WTC11 (cell line): ENCODE measurements around the gene SP4. TPM values are rescaled to one million over a fixed set of nuclear protein-coding genes. Genes with fewer than 3 reads are reported as not detected.

ENCODE experiments used
- ATAC-seq: fragments of 200-7000 bp; cut with Tn5 transposase; 2 replicates; pipeline ENCODE4 v1.10.0; 2021; ENCODE audit warnings: mild to moderate bottlenecking, moderate library complexity
- CTCF ChIA-PET: fragments of 300-600 bp; sonication (Branson Sonifier 250); formaldehyde crosslinking; loops from one replicate; lab custom pipeline; 2021; ENCODE audit warnings: antibody characterized with exemption; lab: Charles Lee
- POLR2A ChIA-PET: fragments of 350-600 bp; sonication (Branson Sonifier 250); formaldehyde crosslinking; loops from one replicate; lab custom pipeline; 2021; ENCODE audit warnings: antibody characterized with exemption; lab: Charles Lee
- DNase-seq: peaks from one replicate; pipeline ENCODE4 v3.0.0; 2021; ENCODE audit warnings: low spot score
- H3K27ac Mint-ChIP-seq: 2 replicates; pipeline ENCODE4 v1.8.0; 2021; ENCODE audit warnings: mixed read lengths
- H3K27me3 Mint-ChIP-seq: 2 replicates; pipeline ENCODE4 v1.8.0; 2021; ENCODE audit warnings: low read depth, mild to moderate bottlenecking, moderate library complexity, mixed read lengths
- H3K36me3 Mint-ChIP-seq: 2 replicates; pipeline ENCODE4 v1.8.0; 2021; ENCODE audit warnings: mixed read lengths
- H3K4me1 Mint-ChIP-seq: 2 replicates; pipeline ENCODE4 v1.8.0; 2022; ENCODE audit warnings: mixed read lengths
- H3K4me3 Mint-ChIP-seq: 2 replicates; pipeline ENCODE4 v1.8.0; 2021; ENCODE audit warnings: mild to moderate bottlenecking, moderate library complexity, mixed read lengths
- H3K9me3 Mint-ChIP-seq: 2 replicates; pipeline ENCODE4 v1.8.0; 2021; ENCODE audit warnings: mixed read lengths
- ARID4B ChIP-seq: sonication (generic); formaldehyde crosslinking; IDR thresholded peaks from 2 replicates; pipeline ENCODE4 v1.8.0; 2023; ENCODE audit warnings: missing genetic modification reagents, mild to moderate bottlenecking, borderline replicate concordance
- ATF1 ChIP-seq: sonication (generic); formaldehyde crosslinking; IDR thresholded peaks from 2 replicates; pipeline ENCODE4 v1.8.1; 2023; ENCODE audit warnings: mild to moderate bottlenecking, moderate library complexity, missing genetic modification reagents
- ATF2 ChIP-seq: sonication (generic); formaldehyde crosslinking; IDR thresholded peaks from 2 replicates; pipeline ENCODE4 v1.8.1; 2022; ENCODE audit warnings: low read depth, missing genetic modification reagents, borderline replicate concordance
- CBFB ChIP-seq: sonication (generic); formaldehyde crosslinking; IDR thresholded peaks from 2 replicates; pipeline ENCODE4 v1.8.1; 2022; ENCODE audit warnings: mild to moderate bottlenecking, low read depth, missing genetic modification reagents
- CREM ChIP-seq: sonication (generic); formaldehyde crosslinking; IDR thresholded peaks from 2 replicates; pipeline ENCODE4 v1.8.1; 2022; ENCODE audit warnings: mild to moderate bottlenecking, missing genetic modification reagents, moderate library complexity
- ETV6 ChIP-seq: sonication (generic); formaldehyde crosslinking; IDR thresholded peaks from 2 replicates; pipeline ENCODE4 v1.8.1; 2022; ENCODE audit warnings: mild to moderate bottlenecking, missing genetic modification reagents
- GABPB1 ChIP-seq: sonication (generic); formaldehyde crosslinking; IDR thresholded peaks from 2 replicates; pipeline ENCODE4 v1.8.1; 2023; ENCODE audit warnings: mild to moderate bottlenecking, missing genetic modification reagents
- GRHL2 ChIP-seq: fragments of 250-450 bp; sonication (Bioruptor Pico); IDR thresholded peaks from 2 replicates; pipeline ENCODE4 v1.8.0; 2022; ENCODE audit warnings: mild to moderate bottlenecking, moderate library complexity; ENCODE audit not compliant: insufficient replicate concordance, severe bottlenecking
- IRF2 ChIP-seq: sonication (generic); formaldehyde crosslinking; IDR thresholded peaks from 2 replicates; pipeline ENCODE4 v1.8.0; 2022; ENCODE audit warnings: low read depth, missing genetic modification reagents, borderline replicate concordance
- JUN ChIP-seq: sonication (generic); formaldehyde crosslinking; IDR thresholded peaks from 2 replicates; pipeline ENCODE4 v1.8.0; 2023; ENCODE audit warnings: mild to moderate bottlenecking, missing genetic modification reagents
- KAT7 ChIP-seq: sonication (generic); formaldehyde crosslinking; IDR thresholded peaks from 2 replicates; pipeline ENCODE4 v1.8.1; 2023; ENCODE audit warnings: missing genetic modification reagents, mild to moderate bottlenecking, borderline replicate concordance
- NFE2L1 ChIP-seq: sonication (generic); formaldehyde crosslinking; IDR thresholded peaks from 2 replicates; pipeline ENCODE4 v1.8.1; 2023; ENCODE audit warnings: missing genetic modification reagents
- RORB ChIP-seq: fragments of 250-450 bp; sonication (Bioruptor Pico); IDR thresholded peaks from 2 replicates; pipeline ENCODE4 v1.9.0; 2021; ENCODE audit warnings: mild to moderate bottlenecking
- USF2 ChIP-seq: sonication (generic); formaldehyde crosslinking; IDR thresholded peaks from 2 replicates; pipeline ENCODE4 v1.8.1; 2023; ENCODE audit warnings: mild to moderate bottlenecking, missing genetic modification reagents, moderate library complexity
- ZMAT4 ChIP-seq: fragments of 250-450 bp; sonication (Bioruptor Pico); IDR thresholded peaks from 2 replicates; pipeline ENCODE4 v1.9.0; 2021; ENCODE audit warnings: mild to moderate bottlenecking
- ZNF263 ChIP-seq: sonication (generic); formaldehyde crosslinking; IDR thresholded peaks from 2 replicates; pipeline ENCODE4 v1.8.1; 2022; ENCODE audit warnings: low read depth, mild to moderate bottlenecking, moderate library complexity, missing genetic modification reagents
- ZNF396 ChIP-seq: fragments of 250-450 bp; sonication (Bioruptor Pico); IDR thresholded peaks from 2 replicates; pipeline ENCODE4 v1.8.0; 2021; ENCODE audit warnings: mild to moderate bottlenecking, moderate library complexity, borderline replicate concordance
- ZNF423 ChIP-seq: fragments of 250-450 bp; sonication (Bioruptor Pico); IDR thresholded peaks from 2 replicates; pipeline ENCODE4 v2.1.2; 2022; ENCODE audit warnings: mild to moderate bottlenecking, moderate library complexity
- total RNA-seq: library from RNA; stranded (reverse); gene quantifications from 3 replicates; pipeline ENCODE4 v1.2.3, GENCODE V29; 2021

The SP4 gene
- total RNA-seq, 1 experiment from 2014 or later = 23.1 TPM

GRCh38 chr7:21543528-21544302 lies 115.8 kb downstream of the SP4 start:
- peaks cover 32% of the 10 kb centered on the region for H3K27me3 Mint-ChIP-seq
- CTCF ChIA-PET = interaction anchor here (1.0 kb wide), 1 partner anchor 7 kb away, joined by 5 read pairs; no protein-coding TSS in a partner anchor

GRCh38 chr7:21544303-21544656 lies 116.4 kb downstream of the SP4 start:
- CTCF ChIA-PET = interaction anchor here (2.0 kb wide), 1 partner anchor 223 kb away, joined by 8 read pairs; no protein-coding TSS in a partner anchor
- Mint-ChIP-seq H3K9me3 (no peaks in the 10 kb centered on the region), H3K4me3 (peak overlapping the region; percentile 84), H3K4me1 (peaks cover 45% of the 10 kb centered on the region)
- no peak for TF ChIP-seq ZNF396 (CRISPR knock-in tag)
- no peak for TF ChIP-seq IRF2 (CRISPR knock-in tag)
- no peak for TF ChIP-seq CBFB (CRISPR knock-in tag)
- no peak for TF ChIP-seq ATF2 (CRISPR knock-in tag)
- TF ChIP-seq ETV6 (CRISPR knock-in tag) = no peak
- no peak for TF ChIP-seq ZNF423
- TF ChIP-seq, all 79 proteins: peak for 0
- POLR2A ChIA-PET = no interaction called here
- Mint-ChIP-seq H3K27me3 (peaks cover 32% of the 10 kb centered on the region), H3K36me3 (no peaks in the 10 kb centered on the region), H3K27ac (no peak overlapping the region)
- ATAC-seq (no peak), DNase-seq (no peak)

More at GRCh38 chr7:21543528-21544302, 115.8 kb downstream of the SP4 start:
- H3K4me1 Mint-ChIP-seq = peaks cover 45% of the 10 kb centered on the region
- H3K9me3 Mint-ChIP-seq = no peaks in the 10 kb centered on the region
- ATAC-seq (peak; percentile 12), DNase-seq (no peak)
- no peaks in the 10 kb centered on the region for H3K36me3 Mint-ChIP-seq
- peak overlapping the region; percentile 84 for H3K4me3 Mint-ChIP-seq
- H3K27ac Mint-ChIP-seq = no peak overlapping the region
- POLR2A ChIA-PET = interaction anchor here (0.6 kb wide), 1 partner anchor 97 kb away, joined by 3 read pairs; no protein-coding TSS in a partner anchor
- no peak for TF ChIP-seq GABPB1 (CRISPR knock-in tag)
- TF ChIP-seq CREM (CRISPR knock-in tag) = no peak
- TF ChIP-seq ARID4B (CRISPR knock-in tag) = no peak
- 0 out of 2 replicates have a peak, but pooled peaks have one; percentile 7 for TF ChIP-seq ZNF263
- TF ChIP-seq ZMAT4 (CRISPR knock-in tag) = no peak
- no peak for TF ChIP-seq ATF1 (CRISPR knock-in tag)

- ChIA-PET CTCF (interaction anchor here (1.1 to 2.0 kb wide), 2 partner anchors 222 to 291 kb away, joined by 8 read pairs; no protein-coding TSS in a partner anchor), POLR2A (no interaction called here)
- no peak for ATAC-seq
- Mint-ChIP-seq H3K36me3 (no peaks in the 10 kb centered on the region), H3K4me1 (peaks cover 42% of the 10 kb centered on the region), H3K9me3 (no peaks in the 10 kb centered on the region), H3K4me3 (peak overlapping the region; percentile 84), H3K27me3 (peaks cover 32% of the 10 kb centered on the region), H3K27ac (no peak overlapping the region)
- DNase-seq = no peak
- no peak for TF ChIP-seq RORB (CRISPR knock-in tag)
- TF ChIP-seq ZNF423 = no peak
- TF ChIP-seq ARID4B (CRISPR knock-in tag) = no peak
- no peak for TF ChIP-seq GABPB1 (CRISPR knock-in tag)
- no peak for TF ChIP-seq JUN (CRISPR knock-in tag)
- no peak for TF ChIP-seq KAT7
- no peak for TF ChIP-seq USF2 (CRISPR knock-in tag)
- no peak for TF ChIP-seq GRHL2
- no peak for TF ChIP-seq NFE2L1
Observed at GRCh38 chr7:21544715-21545114, 116.8 kb downstream of the SP4 start.
